WERI-Rb-1 (cell line): ENCODE results near the gene CEBPG.

Experiments
- DNase-seq: peaks from one replicate; pipeline ENCODE4 v3.0.0-alpha.2; 2020
- H3K27ac ChIP-seq: fragments of 250-450 bp; sonication (Bioruptor Pico); 2 replicates; pipeline ENCODE4 v1.5.1; 2020; ENCODE audit warnings: mild to moderate bottlenecking, moderate library complexity
- H3K27me3 ChIP-seq: fragments of 250-450 bp; sonication (Bioruptor Pico); 2 replicates; pipeline ENCODE4 v1.5.1; 2021; ENCODE audit warnings: mild to moderate bottlenecking, low read depth, moderate library complexity; ENCODE audit not compliant: insufficient read depth, severe bottlenecking
- H3K36me3 ChIP-seq: fragments of 250-450 bp; sonication (Bioruptor Pico); 2 replicates; pipeline ENCODE4 v1.5.1; 2020; ENCODE audit warnings: mild to moderate bottlenecking, moderate library complexity
- H3K4me3 ChIP-seq: 2 replicates; pipeline ENCODE4 v1.5.1; 2011; ENCODE audit warnings: low read depth, mild to moderate bottlenecking, control low read depth, low read length
- H3K9me3 ChIP-seq: fragments of 250-450 bp; sonication (Bioruptor Pico); 2 replicates; pipeline ENCODE4 v1.5.1; 2021; ENCODE audit warnings: mild to moderate bottlenecking, moderate library complexity; ENCODE audit not compliant: severe bottlenecking
- CTCF ChIP-seq: IDR thresholded peaks from 2 replicates; pipeline ENCODE4 v1.5.1; 2011; ENCODE audit warnings: low read depth, mild to moderate bottlenecking, control low read depth, inconsistent platforms, low read length

The CEBPG gene

GRCh38 chr19:33392341-33393285 lies 19.1 kb downstream of the CEBPG start:
- DNase-seq: peak; percentile 5
- Histone ChIP-seq H3K36me3 (peaks cover 2% of the 10 kb centered on the region), H3K27ac (no peak overlapping the region), H3K4me3 (no peak overlapping the region), H3K27me3 (no peaks in the 10 kb centered on the region), H3K9me3 (no peaks in the 10 kb centered on the region)
- no peak for TF ChIP-seq CTCF

GRCh38 chr19:33393286-33394005 lies 19.9 kb downstream of the CEBPG start:
- Histone ChIP-seq H3K36me3 (no peaks in the 10 kb centered on the region; the same call in 1 of the 2 replicates), H3K27ac (no peak overlapping the region), H3K9me3 (no peaks in the 10 kb centered on the region), H3K4me3 (no peak overlapping the region), H3K27me3 (no peaks in the 10 kb centered on the region)
- no peak for DNase-seq
- no peak for TF ChIP-seq CTCF

GRCh38 chr19:33394006-33394722 lies 20.7 kb downstream of the CEBPG start:
- H3K27ac ChIP-seq: no peak overlapping the region
- no peaks in the 10 kb centered on the region for H3K27me3 ChIP-seq
- TF ChIP-seq CTCF: no peak
- no peaks in the 10 kb centered on the region; the same call in 1 of the 2 replicates for H3K36me3 ChIP-seq
- H3K4me3 ChIP-seq: no peak overlapping the region
- H3K9me3 ChIP-seq: no peaks in the 10 kb centered on the region
- DNase-seq: no peak

- Histone ChIP-seq H3K9me3 (no peaks in the 10 kb centered on the region), H3K27me3 (no peaks in the 10 kb centered on the region), H3K4me3 (no peak overlapping the region), H3K27ac (no peak overlapping the region), H3K36me3 (no peaks in the 10 kb centered on the region; the same call in 1 of the 2 replicates)
- DNase-seq: no peak
- TF ChIP-seq CTCF: no peak
Measured at GRCh38 chr19:33394723-33395560, 21.4 kb downstream of the CEBPG start.
